HL-60 (cell line): ENCODE results near the gene EDIL3.

Experiments used
- CTCF ChIP-seq: IDR thresholded peaks from one replicate; pipeline ENCODE4 v1.5.1; 2011; ENCODE audit warnings: low read length, control low read depth, inconsistent platforms; ENCODE audit not compliant: insufficient read depth
- POLR2AphosphoS5 ChIP-seq: IDR thresholded peaks from 2 replicates; pipeline ENCODE4 v1.6.1; 2012; ENCODE audit warnings: low read depth

- no peak for TF ChIP-seq CTCF
- no peak for TF ChIP-seq POLR2AphosphoS5
Observed at GRCh38 chr5:84275609-84276008, 109.1 kb downstream of the EDIL3 start.
